Progenitor cell of endocrine pancreas (in vitro differentiated cells): ENCODE results near the gene GALK1. TPM values are rescaled to one million over a fixed set of nuclear protein-coding genes. Genes with fewer than 3 reads are reported as not detected.
"Not testable (repeated sequence)": the region's sequence is repeated elsewhere in the genome, so short reads cannot be mapped to it uniquely, and the experiment has no call there.

Experiments
- DNase-seq: peaks from one replicate; pipeline ENCODE4 v3.0.0; 2021; ENCODE audit warnings: low spot score; ENCODE audit not compliant: unreplicated experiment
- H3K27ac Mint-ChIP-seq: 2 replicates; pipeline ENCODE4 v1.8.0; 2021; ENCODE audit warnings: mild to moderate bottlenecking, moderate library complexity, mixed read lengths
- H3K27me3 Mint-ChIP-seq: 2 replicates; pipeline ENCODE4 v1.8.0; 2021; ENCODE audit warnings: mixed read lengths
- H3K36me3 Mint-ChIP-seq: 2 replicates; pipeline ENCODE4 v1.8.0; 2022; ENCODE audit warnings: mixed read lengths; ENCODE audit not compliant: insufficient read depth
- H3K4me1 Mint-ChIP-seq: 2 replicates; pipeline ENCODE4 v1.8.0; 2021; ENCODE audit warnings: low read depth, mixed read lengths
- H3K4me3 Mint-ChIP-seq: 2 replicates; pipeline ENCODE4 v1.8.0; 2021; ENCODE audit warnings: low read depth, mild to moderate bottlenecking, moderate library complexity, mixed read lengths
- H3K9me3 Mint-ChIP-seq: 2 replicates; pipeline ENCODE4 v1.8.0; 2021; ENCODE audit warnings: low read depth, mixed read lengths
- total RNA-seq: library from RNA; stranded (reverse); gene quantifications from 2 replicates; pipeline ENCODE4 v1.2.1, GENCODE V29; 2021
- TF ChIP-seq, protein P1 (sequence below): fragments of 200-600 bp; sonication (generic); IDR thresholded peaks from one replicate; pipeline ENCODE4 v1.5.0; 2021; ENCODE audit warnings: antibody characterized with exemption, mild to moderate bottlenecking; ENCODE audit not compliant: unreplicated experiment

The GALK1 gene
- total RNA-seq, 1 donor from 2014 or later: 11.2 TPM

DNA sequence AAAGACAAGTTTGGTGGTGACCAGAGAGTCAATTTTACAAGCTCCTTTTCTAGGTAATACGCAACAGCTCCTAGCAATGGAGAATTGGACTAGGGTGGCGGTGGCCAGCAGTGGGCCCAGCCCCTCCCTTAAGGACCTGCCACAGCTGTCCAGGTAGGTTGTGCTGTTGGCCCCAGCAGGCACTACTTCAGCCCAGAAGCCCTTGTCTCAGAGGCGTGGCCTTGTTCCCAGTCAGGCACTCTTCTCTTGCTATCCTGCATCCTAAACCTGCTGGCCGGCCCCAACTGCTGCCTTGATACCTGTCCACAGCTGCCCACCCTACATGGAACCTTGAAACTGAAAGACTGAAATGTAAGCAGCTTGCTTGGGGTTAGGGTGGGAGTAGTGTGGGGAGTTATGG lies 989 bp upstream of the GALK1 start:
- Mint-ChIP-seq H3K4me1 (peaks cover 7% of the 10 kb centered on the region), H3K4me3 (no peak overlapping the region), H3K36me3 (no peaks in the 10 kb centered on the region), H3K27me3 (peaks cover 5% of the 10 kb centered on the region), H3K9me3 (no peaks in the 10 kb centered on the region), H3K27ac (no peak overlapping the region)
- DNase-seq: no peak
- TF ChIP-seq, protein P1, sequence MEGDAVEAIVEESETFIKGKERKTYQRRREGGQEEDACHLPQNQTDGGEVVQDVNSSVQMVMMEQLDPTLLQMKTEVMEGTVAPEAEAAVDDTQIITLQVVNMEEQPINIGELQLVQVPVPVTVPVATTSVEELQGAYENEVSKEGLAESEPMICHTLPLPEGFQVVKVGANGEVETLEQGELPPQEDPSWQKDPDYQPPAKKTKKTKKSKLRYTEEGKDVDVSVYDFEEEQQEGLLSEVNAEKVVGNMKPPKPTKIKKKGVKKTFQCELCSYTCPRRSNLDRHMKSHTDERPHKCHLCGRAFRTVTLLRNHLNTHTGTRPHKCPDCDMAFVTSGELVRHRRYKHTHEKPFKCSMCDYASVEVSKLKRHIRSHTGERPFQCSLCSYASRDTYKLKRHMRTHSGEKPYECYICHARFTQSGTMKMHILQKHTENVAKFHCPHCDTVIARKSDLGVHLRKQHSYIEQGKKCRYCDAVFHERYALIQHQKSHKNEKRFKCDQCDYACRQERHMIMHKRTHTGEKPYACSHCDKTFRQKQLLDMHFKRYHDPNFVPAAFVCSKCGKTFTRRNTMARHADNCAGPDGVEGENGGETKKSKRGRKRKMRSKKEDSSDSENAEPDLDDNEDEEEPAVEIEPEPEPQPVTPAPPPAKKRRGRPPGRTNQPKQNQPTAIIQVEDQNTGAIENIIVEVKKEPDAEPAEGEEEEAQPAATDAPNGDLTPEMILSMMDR: no peak

DNA sequence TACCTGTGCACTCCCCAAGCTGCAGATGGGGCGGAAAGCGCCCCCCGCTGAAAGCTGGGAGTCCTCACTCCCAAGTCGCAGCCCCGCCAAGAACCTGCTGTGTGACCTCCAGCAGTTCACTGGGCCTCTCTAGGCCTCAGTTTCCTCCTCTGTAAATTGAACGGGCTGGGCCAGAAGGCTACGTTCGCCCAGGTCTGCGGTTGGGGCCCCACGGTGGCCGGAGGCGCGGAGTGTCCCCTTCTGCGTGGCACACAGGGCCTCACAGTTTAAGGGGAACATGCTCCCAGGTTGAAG lies 628 bp downstream of the GALK1 start:
- DNase-seq: no peak
- Mint-ChIP-seq H3K27ac (no peak overlapping the region), H3K36me3 (no peaks in the 10 kb centered on the region), H3K4me1 (peaks cover 3% of the 10 kb centered on the region), H3K4me3 (peak overlapping the region; percentile 59), H3K9me3 (no peaks in the 10 kb centered on the region), H3K27me3 (peaks cover 5% of the 10 kb centered on the region)
- TF ChIP-seq, protein P1: no peak

GRCh38 chr17:75763613-75764416 lies 1.2 kb downstream of the GALK1 start:
- Mint-ChIP-seq H3K36me3 (no peaks in the 10 kb centered on the region), H3K9me3 (no peaks in the 10 kb centered on the region), H3K27me3 (peaks cover 5% of the 10 kb centered on the region), H3K27ac (no peak overlapping the region), H3K4me1 (peaks cover 3% of the 10 kb centered on the region), H3K4me3 (peak overlapping the region; percentile 59)
- DNase-seq: no peak
- TF ChIP-seq, protein P1: no peak

DNA sequence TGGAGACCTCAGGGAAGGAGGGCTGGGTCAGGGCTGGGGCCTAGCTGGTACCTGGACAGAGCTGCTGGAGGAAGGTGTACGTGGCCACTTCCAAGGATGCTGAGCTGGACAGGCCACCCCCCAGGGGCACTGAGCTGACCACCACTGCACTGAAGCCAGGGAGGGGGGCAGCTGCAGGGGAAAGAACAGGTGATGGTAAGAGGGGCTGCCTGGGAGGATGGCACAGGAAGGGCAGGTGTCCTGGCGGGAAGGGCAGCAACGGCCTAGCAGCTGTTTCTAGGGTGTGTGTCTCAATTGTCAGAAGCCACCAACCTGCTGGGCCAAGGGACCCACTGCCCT lies 1.8 kb downstream of the GALK1 start:
- H3K4me3 Mint-ChIP-seq: peak overlapping the region; percentile 16
- peaks cover 3% of the 10 kb centered on the region for H3K4me1 Mint-ChIP-seq
- TF ChIP-seq, protein P1: no peak
- H3K27ac Mint-ChIP-seq: no peak overlapping the region
- no peaks in the 10 kb centered on the region for H3K9me3 Mint-ChIP-seq
- H3K27me3 Mint-ChIP-seq: peaks cover 5% of the 10 kb centered on the region
- DNase-seq: no peak
- no peaks in the 10 kb centered on the region for H3K36me3 Mint-ChIP-seq

- no peaks in the 10 kb centered on the region for H3K36me3 Mint-ChIP-seq
- TF ChIP-seq, protein P1: no peak
- H3K4me3 Mint-ChIP-seq: no peak overlapping the region
- H3K27ac Mint-ChIP-seq: peak overlapping the region; percentile 62
- peaks cover 5% of the 10 kb centered on the region for H3K27me3 Mint-ChIP-seq
- H3K9me3 Mint-ChIP-seq: no peaks in the 10 kb centered on the region
- H3K4me1 Mint-ChIP-seq: peaks cover 3% of the 10 kb centered on the region
- no peak for DNase-seq
Observed at GRCh38 chr17:75762513-75763268, 2.3 kb downstream of the GALK1 start.

DNA sequence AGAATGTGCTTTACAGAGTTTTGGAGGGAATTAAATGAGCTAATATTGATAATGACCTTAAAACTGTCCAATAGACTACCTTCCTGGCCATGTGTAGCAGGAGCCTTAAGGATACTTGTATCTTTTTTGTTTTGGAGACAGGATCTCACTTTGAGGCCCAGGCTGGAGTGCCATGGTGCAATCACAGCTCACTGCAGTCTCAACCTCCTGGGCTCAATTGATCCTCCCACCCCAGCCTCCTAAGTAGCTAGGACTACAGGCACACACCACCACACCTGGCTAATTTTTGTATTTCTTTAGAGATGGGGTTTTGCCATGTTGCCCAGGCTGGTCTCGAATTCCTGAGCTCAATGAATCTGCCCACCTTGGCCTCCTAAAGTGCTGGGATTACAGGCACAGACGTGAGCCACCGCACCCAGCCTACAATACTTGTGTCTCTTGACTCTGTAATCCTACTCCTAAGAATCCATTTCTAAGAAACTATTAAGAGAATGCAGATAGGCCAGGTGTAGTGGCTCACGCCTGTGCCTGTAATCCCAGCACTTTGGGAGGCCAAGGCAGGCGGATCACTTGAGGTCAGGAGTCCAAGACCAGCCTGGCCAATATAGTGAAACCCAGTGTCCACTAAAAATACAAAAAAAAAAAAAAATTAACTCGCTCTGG lies 4.9 kb downstream of the GALK1 start:
- not testable (repeated sequence) for H3K27ac Mint-ChIP-seq, H3K4me3 Mint-ChIP-seq, H3K4me1 Mint-ChIP-seq, H3K9me3 Mint-ChIP-seq, H3K27me3 Mint-ChIP-seq, H3K36me3 Mint-ChIP-seq, DNase-seq
